ENCODE data around the gene PARD3B. TPM values are rescaled to one million over a fixed set of nuclear protein-coding genes. Genes with fewer than 3 reads are reported as not detected.

The PARD3B gene
- total and polyA plus RNA-seq, 2 of the 8 experiments (the other 6 are each of a cell fraction or from before 2014, with no cell fraction given), result 1.2 to 5.7 TPM

DNA sequence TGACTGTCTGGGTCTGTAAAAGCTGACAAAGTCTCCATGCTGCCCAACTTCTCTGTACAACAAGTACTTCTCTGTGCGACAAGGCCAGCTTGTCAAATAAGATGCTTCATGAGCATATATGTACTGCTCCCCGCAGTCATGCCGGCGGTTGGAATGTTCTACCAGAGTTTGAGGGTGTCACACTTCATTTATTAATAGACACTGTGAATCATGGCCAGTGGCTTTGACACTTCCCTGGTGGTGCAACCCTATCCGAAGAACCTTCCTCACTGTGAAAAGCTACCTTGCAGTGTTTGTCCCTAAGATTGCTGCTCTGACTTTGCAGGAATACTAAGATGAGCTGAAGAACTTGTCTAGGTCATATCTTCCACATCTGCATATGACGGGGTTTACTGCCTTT is 1016.2 kb downstream of the PARD3B start:
- H3K79me2 ChIP-seq (ENCODE audit: control insufficient read depth in 1 of 2, insufficient read depth in 2 of 2, low read length in 2 of 2), result no peaks in the 10 kb centered on the region
- no peak overlapping the region for H2BK5ac ChIP-seq (ENCODE audit: low read depth, low read length)
- no peak overlapping the region for H2BK15ac ChIP-seq (ENCODE audit: low read length)
- no peak overlapping the region for H4K8ac ChIP-seq (ENCODE audit: extremely low read depth, insufficient read depth, low read length)
- no peaks in the 10 kb centered on the region for H3K36me3 ChIP-seq (ENCODE audit: control insufficient read depth in 2 of 4, insufficient read depth in 4 of 4, low read length in 3 of 4)
- H2BK12ac ChIP-seq (ENCODE audit: low read depth, low read length), result no peak overlapping the region
- ChIA-PET POLR2A (ENCODE audit: partially characterized antibody) (no interaction called here), CTCF (ENCODE audit: partially characterized antibody) (interaction anchor here (0.8 to 1.7 kb wide), 7 partner anchors 10 to 675 kb away, joined by 3 to 7 read pairs (median 5); no protein-coding TSS in a partner anchor)
- no peak overlapping the region for H3K23ac ChIP-seq (ENCODE audit: insufficient read length)
- no peak overlapping the region for H3K18ac ChIP-seq (ENCODE audit: extremely low read depth, low read length)
- H3K4me1 ChIP-seq (replicated peaks in 1 of 4; ENCODE audit: control insufficient read depth in 3 of 4, insufficient read depth in 4 of 4, low read length in 3 of 4), result peaks cover 0 to 6% (median 2%) of the 10 kb centered on the region in 4 experiments; a peak in 5 of 7 replicates
- no peak overlapping the region for H4K91ac ChIP-seq (replicated peaks; ENCODE audit: insufficient read length, low read length)
- no peak overlapping the region for H3K4me2 ChIP-seq (ENCODE audit: insufficient read depth in 1 of 2, low read depth in 2 of 2, low read length in 2 of 2)
- H3K14ac ChIP-seq (ENCODE audit: insufficient read length), result no peak overlapping the region
- no peak overlapping the region for H2BK20ac ChIP-seq (ENCODE audit: low read length)
- no peaks in the 10 kb centered on the region for H4K20me1 ChIP-seq (replicated peaks in 1 of 2; ENCODE audit: control insufficient read depth in 1 of 2, insufficient read depth in 2 of 2, low read length in 2 of 2)
- no peak overlapping the region for H3K56ac ChIP-seq (replicated peaks; ENCODE audit: insufficient read length, low read depth, low read length)
- H3K79me1 ChIP-seq (ENCODE audit: low read depth, low read length), result no peaks in the 10 kb centered on the region
- H3K27ac ChIP-seq (ENCODE audit: low read depth, low read length), result no peak overlapping the region
- H4K5ac ChIP-seq (ENCODE audit: insufficient read length, low read depth, low read length), result no peak overlapping the region
- H3K9me3 ChIP-seq (ENCODE audit: insufficient read depth in 2 of 2, low read depth in 1 of 2, low read length in 1 of 2), result no peaks in the 10 kb centered on the region
- H3K27me3 ChIP-seq (replicated peaks in 1 of 4; ENCODE audit: control insufficient read depth in 3 of 4, extremely low read depth in 1 of 4, insufficient read depth in 3 of 4, low read length in 3 of 4), result no peaks in the 10 kb centered on the region
- H3K4me3 ChIP-seq (ENCODE audit: extremely low read depth in 1 of 4, insufficient read depth in 2 of 4, low read depth in 3 of 4, low read length in 4 of 4), result no peak overlapping the region
- H2AK5ac ChIP-seq (ENCODE audit: low read depth, low read length), result no peak overlapping the region
- H2AFZ ChIP-seq (ENCODE audit: low read length), result no peak overlapping the region
- TF ChIP-seq EP300 (IDR thresholded peaks at IDR 0.05; ENCODE audit: borderline replicate concordance in 1 of 2, low read depth in 2 of 2, low read length in 2 of 2) (no peak), SIN3A (conservative IDR thresholded peaks at IDR 0.05 in 1 of 2, IDR thresholded peaks at IDR 0.05 in 1 of 2; ENCODE audit: low read depth in 1 of 2, low read length in 2 of 2) (no peak), TAF1 (IDR thresholded peaks at IDR 0.05; ENCODE audit: low read depth, low read length) (no peak), KDM5A (IDR thresholded peaks at IDR 0.05; ENCODE audit: low read length) (no peak), TBP (IDR thresholded peaks at IDR 0.05; ENCODE audit: low read depth, low read length) (no peak), ASH2L (IDR thresholded peaks at IDR 0.05; ENCODE audit: low read length) (no peak), NRF1 (IDR thresholded peaks at IDR 0.05; ENCODE audit: low read depth, low read length) (no peak), RFX5 (IDR thresholded peaks at IDR 0.05; ENCODE audit: borderline replicate concordance, low read depth, low read length) (no peak), TEAD4 (IDR thresholded peaks at IDR 0.05; ENCODE audit: low read depth, low read length) (no peak)
- TF ChIP-seq, protein P1, sequence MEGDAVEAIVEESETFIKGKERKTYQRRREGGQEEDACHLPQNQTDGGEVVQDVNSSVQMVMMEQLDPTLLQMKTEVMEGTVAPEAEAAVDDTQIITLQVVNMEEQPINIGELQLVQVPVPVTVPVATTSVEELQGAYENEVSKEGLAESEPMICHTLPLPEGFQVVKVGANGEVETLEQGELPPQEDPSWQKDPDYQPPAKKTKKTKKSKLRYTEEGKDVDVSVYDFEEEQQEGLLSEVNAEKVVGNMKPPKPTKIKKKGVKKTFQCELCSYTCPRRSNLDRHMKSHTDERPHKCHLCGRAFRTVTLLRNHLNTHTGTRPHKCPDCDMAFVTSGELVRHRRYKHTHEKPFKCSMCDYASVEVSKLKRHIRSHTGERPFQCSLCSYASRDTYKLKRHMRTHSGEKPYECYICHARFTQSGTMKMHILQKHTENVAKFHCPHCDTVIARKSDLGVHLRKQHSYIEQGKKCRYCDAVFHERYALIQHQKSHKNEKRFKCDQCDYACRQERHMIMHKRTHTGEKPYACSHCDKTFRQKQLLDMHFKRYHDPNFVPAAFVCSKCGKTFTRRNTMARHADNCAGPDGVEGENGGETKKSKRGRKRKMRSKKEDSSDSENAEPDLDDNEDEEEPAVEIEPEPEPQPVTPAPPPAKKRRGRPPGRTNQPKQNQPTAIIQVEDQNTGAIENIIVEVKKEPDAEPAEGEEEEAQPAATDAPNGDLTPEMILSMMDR (IDR thresholded peaks at IDR 0.05; ENCODE audit: control extremely low read depth in 1 of 3, insufficient read depth in 1 of 3, low read depth in 1 of 3, low read length in 3 of 3), result no peak
- H3K23me2 ChIP-seq (ENCODE audit: low read depth, low read length), result no peaks in the 10 kb centered on the region; the same call in 1 of the 2 replicates
- no peak overlapping the region for H3K4ac ChIP-seq (replicated peaks; ENCODE audit: insufficient read length, low read depth, low read length)
- H3K9ac ChIP-seq (replicated peaks in 1 of 4; ENCODE audit: extremely low read depth in 1 of 4, low read depth in 3 of 4, low read length in 3 of 4), result no peak overlapping the region
- WGBS, 2 experiments (ENCODE audit: extremely low coverage in 1 of 2, insufficient coverage in 1 of 2, insufficient read length in 1 of 2, insufficient replicate concordance in 2 of 2, low coverage in 1 of 2, low lambda C conversion rate in 2 of 2, missing lambda C conversion rate in 1 of 2), result 95% methylated on average over 6 of the region's 6 CpGs; no CpG with 5 or more reads in 1 of the 2 experiments
- no peak overlapping the region for H2BK120ac ChIP-seq (replicated peaks; ENCODE audit: low read depth, low read length)
- DNase-seq (ENCODE audit: low read depth in 1 of 2, low spot score in 2 of 2) (no peak), FAIRE-seq (no peak)

All from H1 (cell line).